ENCODE results near the gene TMEM116. TPM values are rescaled to one million over a fixed set of nuclear protein-coding genes. Genes with fewer than 3 reads are reported as not detected.
"Not testable (repeated sequence)": the region's sequence is repeated elsewhere in the genome, so short reads cannot be mapped to it uniquely, and the experiment has no call there.

Gene TMEM116
- total RNA-seq, 4 donors from 2014 or later = 5.4 to 9.2 (median 6.6) TPM

DNA sequence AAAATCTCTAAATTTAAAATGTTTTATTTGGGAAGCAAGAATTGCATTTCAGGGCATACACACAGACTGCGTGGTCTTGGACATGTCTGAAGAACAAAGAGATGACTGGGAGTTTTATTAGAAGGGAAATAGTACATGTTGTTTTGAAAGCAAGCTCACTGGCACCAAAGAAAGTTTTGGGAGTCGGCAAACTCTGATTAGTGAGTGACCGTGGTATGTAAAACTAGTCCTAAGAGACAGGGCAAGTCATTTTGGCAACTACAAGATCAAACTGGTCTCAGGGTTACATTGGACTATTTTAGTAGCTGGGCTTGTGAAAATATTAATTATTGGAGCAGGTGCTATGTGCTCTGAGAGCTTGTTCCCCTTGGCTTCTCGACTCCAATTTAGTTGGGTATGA is 14.9 kb downstream of the TMEM116 start:
- TF ChIP-seq, protein P1, sequence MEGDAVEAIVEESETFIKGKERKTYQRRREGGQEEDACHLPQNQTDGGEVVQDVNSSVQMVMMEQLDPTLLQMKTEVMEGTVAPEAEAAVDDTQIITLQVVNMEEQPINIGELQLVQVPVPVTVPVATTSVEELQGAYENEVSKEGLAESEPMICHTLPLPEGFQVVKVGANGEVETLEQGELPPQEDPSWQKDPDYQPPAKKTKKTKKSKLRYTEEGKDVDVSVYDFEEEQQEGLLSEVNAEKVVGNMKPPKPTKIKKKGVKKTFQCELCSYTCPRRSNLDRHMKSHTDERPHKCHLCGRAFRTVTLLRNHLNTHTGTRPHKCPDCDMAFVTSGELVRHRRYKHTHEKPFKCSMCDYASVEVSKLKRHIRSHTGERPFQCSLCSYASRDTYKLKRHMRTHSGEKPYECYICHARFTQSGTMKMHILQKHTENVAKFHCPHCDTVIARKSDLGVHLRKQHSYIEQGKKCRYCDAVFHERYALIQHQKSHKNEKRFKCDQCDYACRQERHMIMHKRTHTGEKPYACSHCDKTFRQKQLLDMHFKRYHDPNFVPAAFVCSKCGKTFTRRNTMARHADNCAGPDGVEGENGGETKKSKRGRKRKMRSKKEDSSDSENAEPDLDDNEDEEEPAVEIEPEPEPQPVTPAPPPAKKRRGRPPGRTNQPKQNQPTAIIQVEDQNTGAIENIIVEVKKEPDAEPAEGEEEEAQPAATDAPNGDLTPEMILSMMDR (IDR thresholded peaks at IDR 0.05) = no peak
- ATAC-seq (ENCODE audit: low FRiP score) = no peak
- DNase-seq (ENCODE audit: low spot score) = no peak

DNA sequence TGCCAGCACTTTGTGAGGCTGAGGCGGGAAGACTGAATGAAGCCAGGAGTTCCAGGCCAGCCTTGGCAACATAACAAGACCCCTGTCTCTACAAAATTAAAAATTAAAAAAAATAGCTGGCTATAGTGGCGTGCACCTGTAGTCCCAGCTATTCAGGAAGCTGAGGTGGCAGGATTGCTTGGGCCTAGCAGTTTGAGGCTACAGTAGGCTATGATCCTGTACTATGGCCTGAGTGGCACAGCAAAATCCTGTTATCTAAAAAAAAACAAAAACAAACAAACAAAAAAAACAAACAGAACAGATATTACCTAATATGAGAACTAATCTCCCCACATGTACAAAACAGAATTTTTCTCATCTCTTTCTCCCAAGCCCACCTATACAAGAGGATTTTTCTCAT is 15.7 kb downstream of the TMEM116 start:
- TF ChIP-seq, protein P1 (IDR thresholded peaks at IDR 0.05) = no peak
- DNase-seq (ENCODE audit: low spot score) (no peak), ATAC-seq (ENCODE audit: low FRiP score) (no peak)

DNA sequence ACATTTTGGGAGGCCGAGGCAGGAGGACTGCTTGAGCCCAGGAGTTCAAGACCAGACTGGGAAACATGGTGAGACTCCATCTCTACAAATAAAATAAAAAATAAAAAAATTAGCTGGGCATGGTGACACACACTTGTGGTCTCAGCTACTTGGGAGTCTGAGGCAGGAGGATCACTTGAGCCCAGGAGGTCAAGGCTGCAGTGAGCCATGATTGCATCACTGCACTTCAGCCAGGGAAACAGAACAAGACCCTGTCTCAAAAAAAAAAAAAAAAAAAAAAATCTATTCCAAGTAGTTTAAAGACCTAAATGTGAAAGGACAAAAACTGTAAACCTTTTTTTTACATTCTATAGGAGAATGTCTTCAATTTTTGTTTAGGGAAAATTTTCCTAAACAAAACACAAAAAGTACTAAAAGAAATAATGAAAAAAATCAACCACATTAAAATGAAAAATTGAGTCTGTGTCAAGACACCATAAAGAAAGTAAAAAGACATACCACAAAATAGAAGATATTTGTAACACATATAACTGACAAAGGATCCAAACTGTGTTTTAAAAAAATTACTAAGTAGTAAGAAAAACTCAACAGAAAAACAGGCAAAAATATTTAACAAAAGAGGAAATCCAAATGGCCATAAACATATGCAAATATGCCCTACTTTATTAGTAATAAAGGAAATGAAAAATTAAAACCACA is 17.0 kb downstream of the TMEM116 start:
- TF ChIP-seq, protein P1 (IDR thresholded peaks at IDR 0.05) = no peak
- ATAC-seq (ENCODE audit: low FRiP score) (no peak), DNase-seq (ENCODE audit: low spot score) (no peak)

DNA sequence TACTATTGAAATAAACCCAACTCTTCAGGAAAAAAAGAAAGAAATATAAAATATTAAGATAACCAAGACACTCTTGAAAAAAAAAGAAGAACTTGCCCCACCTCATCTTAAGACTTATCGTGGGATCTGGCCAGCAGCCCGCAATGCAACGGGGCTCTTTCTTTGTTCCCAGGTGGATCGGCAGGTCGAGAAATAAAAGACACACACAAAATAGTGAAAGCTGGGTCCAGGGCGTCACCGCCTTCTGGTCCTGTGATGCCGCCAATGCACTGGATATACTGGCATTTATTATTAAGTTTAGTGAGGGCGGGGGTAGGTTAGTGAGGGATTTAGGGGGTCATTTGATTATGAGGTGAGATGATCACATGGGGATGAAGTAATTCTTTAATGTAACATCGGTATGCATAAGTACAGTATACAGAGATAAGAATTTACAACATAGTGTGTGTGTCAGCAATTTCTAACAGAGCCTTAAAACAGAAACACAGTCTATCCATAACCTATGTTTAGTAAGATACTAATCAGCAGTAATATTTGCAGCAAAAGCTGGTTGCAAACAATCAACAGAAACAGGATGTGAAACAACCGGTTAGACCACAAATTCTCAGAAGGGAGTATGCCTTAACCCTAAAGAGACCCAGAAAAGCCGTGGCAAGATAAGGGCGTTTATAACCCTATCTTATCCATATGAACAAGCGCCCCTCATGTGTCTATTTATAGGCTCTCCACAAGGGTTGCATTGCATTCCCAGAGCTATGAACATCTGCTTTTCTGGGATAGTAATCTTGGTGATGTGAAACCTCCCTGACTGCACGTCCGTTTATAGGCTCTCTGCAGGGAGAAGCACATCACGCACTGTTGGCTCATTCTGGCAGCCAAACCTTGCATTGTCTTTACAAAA is 18.5 kb downstream of the TMEM116 start:
- not testable (repeated sequence) for DNase-seq (ENCODE audit: low spot score); ATAC-seq (ENCODE audit: low FRiP score)

DNA sequence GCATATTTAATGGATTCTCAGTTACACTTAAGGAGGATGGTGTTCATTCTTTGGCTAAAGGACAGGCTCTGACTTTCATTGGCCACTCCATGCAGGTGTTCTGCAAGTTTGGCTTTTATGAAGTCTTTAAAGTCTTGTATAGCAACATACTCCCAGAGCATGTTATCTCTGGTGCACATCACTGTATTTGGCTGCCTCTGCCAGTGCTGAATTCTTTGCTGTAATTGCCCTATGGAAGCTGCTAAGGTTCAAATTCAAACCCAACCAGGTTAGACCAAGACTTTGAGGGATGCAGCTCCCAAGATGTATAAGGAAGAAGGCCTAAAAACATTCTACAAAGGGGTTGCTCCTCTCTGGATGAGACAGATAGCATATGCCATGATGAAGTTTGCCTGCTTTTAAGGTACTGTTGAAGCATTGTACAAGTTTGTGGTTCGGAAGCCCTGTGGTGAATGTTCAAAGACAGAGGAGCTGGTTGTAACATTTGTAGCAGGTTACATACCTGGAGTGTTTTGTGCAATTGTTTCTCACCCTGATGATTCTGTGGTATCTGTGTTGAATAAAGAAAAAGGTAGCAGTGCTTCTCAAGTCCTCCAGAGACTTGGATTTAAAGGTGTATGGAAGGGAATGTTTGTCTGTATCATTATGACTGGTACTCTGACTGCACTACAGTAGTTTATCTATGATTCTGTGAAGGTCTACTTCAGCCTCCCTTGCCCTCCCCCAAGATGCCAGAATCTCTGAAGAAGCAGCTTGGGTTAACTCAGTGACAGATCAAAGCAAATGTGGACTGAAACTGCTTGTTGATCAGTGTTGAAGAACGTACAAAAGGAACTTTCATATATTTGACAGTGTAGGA is 19.4 kb downstream of the TMEM116 start:
- TF ChIP-seq, protein P1 (IDR thresholded peaks at IDR 0.05) = no peak
- DNase-seq (ENCODE audit: low spot score) (no peak), ATAC-seq (ENCODE audit: low FRiP score) (no peak)

DNA sequence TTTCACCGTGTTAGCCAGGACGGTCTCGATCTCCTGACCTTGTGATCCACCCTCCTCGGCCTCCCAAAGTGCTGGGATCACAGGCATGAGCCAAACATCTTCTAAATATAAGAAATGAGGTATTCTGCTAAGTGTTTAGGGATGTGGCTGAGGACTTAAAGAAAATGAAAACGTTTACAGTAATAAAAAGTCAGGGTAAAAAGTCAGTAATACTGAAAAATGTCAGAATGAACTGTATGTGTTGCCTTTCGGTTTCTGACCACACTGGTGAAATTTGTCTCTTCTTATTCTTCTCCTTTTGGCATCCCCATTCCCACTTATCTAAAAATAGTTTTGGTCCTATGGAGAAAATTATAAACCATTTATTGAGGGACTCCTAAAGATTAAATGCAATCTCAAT is 20.5 kb downstream of the TMEM116 start:
- TF ChIP-seq, protein P1 (IDR thresholded peaks at IDR 0.05) = no peak
- ATAC-seq (ENCODE audit: low FRiP score) = no peak
- no peak for DNase-seq (ENCODE audit: low spot score)

DNA sequence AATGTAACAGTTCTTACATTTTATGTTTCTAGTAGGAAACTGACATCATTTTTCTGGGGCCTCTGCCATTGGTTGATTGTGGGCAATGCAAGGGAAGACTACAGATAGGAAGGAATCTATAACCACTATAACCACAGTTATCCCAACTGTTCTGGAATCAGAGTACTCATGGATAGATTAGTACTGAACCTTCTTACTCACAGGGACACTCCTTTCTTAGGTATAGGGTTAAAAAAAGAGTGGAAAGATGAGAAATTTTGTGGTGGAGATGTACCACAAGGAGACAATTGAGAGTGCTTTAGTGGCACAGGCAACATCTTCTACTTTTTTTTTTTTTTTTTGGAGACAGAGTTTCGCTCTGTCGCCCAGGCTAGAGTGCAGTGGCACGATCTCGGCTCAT is 21.0 kb downstream of the TMEM116 start:
- DNase-seq (ENCODE audit: low spot score) (no peak), ATAC-seq (ENCODE audit: low FRiP score) (no peak)
- TF ChIP-seq, protein P1 (IDR thresholded peaks at IDR 0.05) = no peak

All from omental fat pad (tissue), 4 donors.